GM19328 (cell line): ENCODE data around the gene ZNF780A.
"Not testable (repeated sequence)": the region's sequence is repeated elsewhere in the genome, so short reads cannot be mapped to it uniquely, and the experiment has no call there.

Experiments
- ATAC-seq: cut with Tn5 transposase; IDR thresholded peaks from one replicate; pipeline ENCODE4 v1.9.1; 2021; ENCODE audit warnings: mild to moderate bottlenecking, moderate library complexity; ENCODE audit not compliant: unreplicated experiment

Gene ZNF780A

GRCh38 chr19:40088299-40089047 is 2.3 kb downstream of the ZNF780A start:
- no peak for ATAC-seq

GRCh38 chr19:40084948-40085347 is 5.8 kb downstream of the ZNF780A start:
- no peak for ATAC-seq

GRCh38 chr19:40081411-40081810 is 9.3 kb downstream of the ZNF780A start:
- no peak for ATAC-seq

- no peak for ATAC-seq
These were observed 10.5 kb downstream of the ZNF780A start for GRCh38 chr19:40080289-40080688.

- no peak for ATAC-seq
These were observed 12.4 kb downstream of the ZNF780A start for GRCh38 chr19:40078377-40078776.

- ATAC-seq = no peak
These were observed 20.7 kb downstream of the ZNF780A start for GRCh38 chr19:40070058-40070457.

GRCh38 chr19:40059624-40060023 is 31.1 kb downstream of the ZNF780A start:
- no peak for ATAC-seq

- no peak for ATAC-seq
These were observed 33.6 kb downstream of the ZNF780A start for GRCh38 chr19:40057166-40057565.

GRCh38 chr19:40056505-40056904 is 34.2 kb downstream of the ZNF780A start:
- no peak for ATAC-seq

GRCh38 chr19:40055832-40056504 is 34.8 kb downstream of the ZNF780A start, which contains the start of gene ZNF780B:
ZNF780B (minus strand) TSS chr19:40056231; CDS start chr19:40050332, 5,899 bp downstream.
- ATAC-seq = no peak

- no peak for ATAC-seq
These were observed 35.7 kb downstream of the ZNF780A start for GRCh38 chr19:40055049-40055448.

GRCh38 chr19:40054632-40055031 is 36.1 kb downstream of the ZNF780A start:
- ATAC-seq = no peak

GRCh38 chr19:40053491-40053890 is 37.3 kb downstream of the ZNF780A start:
- no peak for ATAC-seq

- not testable (repeated sequence) for ATAC-seq
These were observed 49.0 kb downstream of the ZNF780A start for GRCh38 chr19:40041718-40042117.

GRCh38 chr19:40038047-40038446 is 52.7 kb downstream of the ZNF780A start:
- not testable (repeated sequence) for ATAC-seq

GRCh38 chr19:40035996-40036395 is 54.7 kb downstream of the ZNF780A start:
- ATAC-seq = no peak

- no peak for ATAC-seq
These were observed 56.7 kb downstream of the ZNF780A start for GRCh38 chr19:40033989-40034560.

- no peak for ATAC-seq
These were observed 64.2 kb downstream of the ZNF780A start for GRCh38 chr19:40026597-40026970.

GRCh38 chr19:40025938-40026596 is 64.7 kb downstream of the ZNF780A start:
- no peak for ATAC-seq

GRCh38 chr19:40023969-40024368 is 66.8 kb downstream of the ZNF780A start:
- ATAC-seq = no peak
